ENCODE data around the gene GDF2.

GRCh38 chr10:47282005-47282656 is 40.1 kb upstream of the GDF2 start:
- TF ChIP-seq CTCF (IDR thresholded peaks at IDR 0.05), result no peak
- no peak for TF ChIP-seq POLR2A (IDR thresholded peaks at IDR 0.05)

Data from vagina (tissue), 2 donors.